SHP77 treated with DMSO at 0.1 percent for 48 hours (cell line): ENCODE results near the gene IGF1R.

Experiments
- DNase-seq: peaks from one replicate; lab custom pipeline; 2025; lab: John Stamatoyannopoulos, UW

Gene IGF1R

DNA sequence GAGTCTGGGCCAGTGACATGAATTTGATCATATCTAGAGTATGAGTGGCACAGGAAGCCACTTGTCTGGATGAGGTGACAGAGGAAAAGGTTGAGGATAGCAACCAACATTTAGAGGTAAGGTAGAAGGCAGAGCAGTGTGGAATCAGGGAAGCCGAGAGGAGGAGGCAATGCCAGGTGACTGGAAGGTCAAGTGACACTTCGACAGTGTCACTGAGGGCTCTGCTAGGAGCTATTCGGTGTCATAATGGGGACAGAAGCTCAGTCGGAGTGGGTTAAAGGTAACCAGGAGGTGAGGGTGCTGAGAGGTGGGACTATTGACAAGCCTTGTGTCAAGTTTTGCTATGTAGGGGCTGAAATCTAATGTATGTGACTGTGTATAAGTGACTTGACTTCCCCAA lies 56.7 kb downstream of the IGF1R start:
- no peak for DNase-seq

DNA sequence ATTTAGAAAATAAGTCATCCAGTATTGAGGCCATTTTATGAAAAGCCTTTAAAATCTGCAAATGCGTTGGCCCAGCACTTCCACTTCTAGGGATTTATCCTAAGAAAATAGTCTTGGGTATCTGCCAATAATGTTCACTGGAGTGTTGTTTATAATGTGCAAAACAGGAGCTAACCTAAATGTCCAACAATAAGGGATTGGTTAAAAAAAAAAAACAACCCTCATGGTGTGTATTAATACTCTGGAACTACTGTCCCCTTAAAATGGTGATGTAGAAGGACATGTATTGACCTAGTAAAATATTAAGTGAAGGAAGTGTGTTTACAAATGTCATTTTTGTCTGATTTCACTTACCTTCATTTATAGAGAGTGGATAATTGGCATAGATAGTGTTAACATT lies 58.0 kb downstream of the IGF1R start:
- no peak for DNase-seq

DNA sequence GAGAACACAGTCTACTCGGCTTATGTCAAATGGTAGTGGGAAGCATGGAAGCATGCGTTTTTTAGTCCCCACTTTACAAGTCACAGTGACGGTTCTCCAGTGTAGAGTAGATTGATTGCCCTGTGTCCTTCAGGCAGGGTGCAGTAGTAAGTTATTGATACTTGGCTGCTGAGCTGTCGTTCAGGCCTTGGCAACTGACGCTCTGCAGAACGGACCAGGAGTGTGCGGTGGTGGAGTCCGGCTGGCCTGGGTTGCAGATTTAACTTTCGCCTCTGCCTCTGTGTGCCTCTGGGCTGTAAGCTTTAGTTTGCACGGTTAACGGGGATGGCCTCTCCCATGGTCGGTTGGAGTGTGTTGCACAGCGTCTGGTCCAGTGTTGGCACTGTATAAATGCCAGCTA lies 58.6 kb downstream of the IGF1R start:
- DNase-seq, result no peak

DNA sequence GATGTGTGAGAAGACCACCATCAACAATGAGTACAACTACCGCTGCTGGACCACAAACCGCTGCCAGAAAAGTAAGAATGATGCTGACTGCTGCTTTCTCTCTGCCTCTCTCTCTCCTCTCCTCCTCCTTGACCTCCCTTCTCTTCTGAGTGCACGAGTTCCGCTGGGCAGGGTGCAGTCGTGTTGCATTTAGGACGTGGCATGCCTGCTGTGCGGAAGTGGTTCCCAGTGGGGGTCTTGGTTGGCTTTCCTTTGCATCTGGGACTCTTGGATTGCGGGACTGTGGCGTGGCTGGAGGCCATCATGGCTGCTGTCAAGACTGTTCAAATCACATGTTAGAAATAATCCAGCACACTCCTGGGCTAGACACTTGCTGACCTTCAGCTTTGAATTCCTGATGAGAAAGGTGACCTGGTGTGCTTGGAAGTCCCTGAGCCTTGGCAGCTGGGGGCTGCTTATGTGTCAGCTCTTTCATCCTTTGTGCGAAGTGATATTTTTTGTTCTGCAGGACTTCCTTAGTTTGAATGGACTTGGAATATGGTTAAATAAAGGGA lies 59.8 kb downstream of the IGF1R start:
- no peak for DNase-seq

DNA sequence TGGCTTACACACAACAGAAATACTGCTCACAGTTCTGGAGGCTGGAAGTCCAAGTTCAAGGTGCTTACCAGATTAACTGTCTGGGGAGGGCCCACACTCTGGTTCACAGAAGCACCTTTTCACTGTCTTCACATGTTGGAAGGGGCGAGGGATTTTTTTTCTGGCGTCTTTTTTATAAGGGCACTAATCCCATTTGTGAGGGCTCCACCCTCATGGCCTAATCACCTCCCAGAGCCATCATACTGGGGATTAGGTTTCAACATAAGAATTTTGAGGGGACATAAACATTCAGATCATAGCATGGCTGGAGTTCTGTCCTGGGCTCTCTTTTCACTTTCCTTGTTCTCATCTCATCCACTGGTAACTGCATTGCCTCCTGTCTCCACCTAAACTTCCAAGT lies 63.5 kb downstream of the IGF1R start:
- DNase-seq, result no peak

DNA sequence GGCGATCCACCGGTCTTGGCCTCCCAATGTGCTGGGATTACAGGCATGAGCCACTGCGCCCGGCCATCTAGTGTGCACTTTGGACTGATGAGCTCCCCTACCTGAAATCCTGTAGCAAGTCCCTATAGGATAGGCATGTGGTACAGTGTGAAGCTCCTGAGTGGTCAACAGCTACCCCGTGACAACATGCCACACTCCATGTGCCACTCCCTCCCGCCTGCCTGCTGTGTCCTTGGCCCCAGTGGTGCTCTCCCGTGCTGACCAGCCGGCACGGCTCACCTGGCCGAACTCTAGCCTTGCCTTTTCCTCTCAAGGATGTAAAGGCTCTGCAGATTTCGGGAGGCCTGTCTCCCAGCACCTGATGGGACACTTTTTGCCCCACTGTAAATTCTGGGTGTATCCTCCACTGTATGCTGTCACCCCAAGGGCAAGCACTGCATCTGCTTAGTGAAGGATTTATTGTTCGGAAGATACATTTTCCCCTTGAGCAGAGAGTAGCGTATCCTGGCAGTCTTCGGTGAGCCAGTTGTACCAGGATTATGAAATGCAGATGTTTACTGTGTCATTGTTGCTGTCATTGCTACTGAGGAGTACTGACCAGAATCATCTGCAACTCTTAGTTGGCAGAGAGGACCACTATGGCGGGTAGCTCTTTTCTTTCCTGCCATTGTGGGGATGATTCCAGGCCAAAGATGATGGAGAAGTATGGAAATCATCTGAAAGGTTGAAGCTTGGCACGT lies 64.7 kb downstream of the IGF1R start:
- DNase-seq, result no peak

DNA sequence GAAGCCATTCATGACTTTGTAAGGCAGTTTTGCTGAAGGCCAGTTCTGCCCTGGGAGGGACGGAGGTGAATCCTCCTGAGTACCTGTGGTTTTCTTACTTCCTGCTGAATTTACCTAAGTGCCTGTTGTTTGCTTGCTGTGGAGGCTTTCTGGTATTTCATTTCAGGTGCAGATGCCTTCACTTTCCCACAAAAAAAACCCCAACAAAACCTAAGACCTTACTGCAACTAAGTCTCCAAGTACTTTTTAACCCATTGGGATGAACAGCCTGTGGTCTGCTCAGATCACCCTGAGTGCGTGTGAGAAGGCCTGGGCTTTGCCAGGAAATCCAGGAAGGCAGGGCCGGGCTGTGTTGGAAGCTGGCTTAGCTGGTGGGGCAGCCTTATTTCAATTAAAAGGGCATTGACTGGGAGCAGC lies 65.3 kb downstream of the IGF1R start:
- DNase-seq, result no peak

DNA sequence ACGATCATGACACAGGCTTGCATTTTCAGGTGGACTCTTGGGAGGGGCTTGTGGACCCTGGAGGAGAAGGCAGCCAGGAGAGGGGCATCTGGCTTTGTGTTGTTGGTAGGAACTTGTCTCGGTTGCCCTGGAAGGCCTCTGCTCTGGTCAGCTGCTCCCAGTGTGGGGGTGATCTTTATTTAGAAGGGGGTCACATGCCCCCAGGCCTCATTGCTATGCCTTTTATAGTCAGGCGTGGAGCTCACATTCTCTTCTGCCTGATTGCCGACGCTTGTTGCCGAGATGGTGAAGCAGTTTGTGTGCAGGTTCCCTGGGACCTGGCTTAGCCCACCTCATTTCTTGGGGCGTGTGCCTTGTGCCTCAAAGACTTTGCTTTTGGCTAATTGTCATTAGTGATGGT lies 66.6 kb downstream of the IGF1R start:
- no peak for DNase-seq

DNA sequence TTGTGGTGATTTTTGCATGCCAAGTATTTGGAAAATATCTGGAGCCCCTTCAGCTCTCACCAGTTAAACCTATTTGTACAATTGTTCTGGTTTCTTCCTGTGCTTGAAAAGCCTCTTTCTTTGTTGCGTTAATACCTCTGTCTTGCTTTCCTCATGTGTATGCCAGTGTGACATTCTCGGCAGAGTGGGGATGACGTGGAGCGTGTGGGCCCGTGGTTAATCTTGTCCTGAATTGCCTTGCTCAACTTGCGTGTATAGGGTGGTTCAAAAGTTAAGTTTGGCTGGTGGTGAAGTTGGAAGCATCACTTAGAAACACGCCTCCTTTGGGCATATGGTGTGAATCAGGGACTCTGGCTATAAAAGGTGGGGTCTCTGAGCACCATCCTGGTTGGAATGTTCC lies 67.1 kb downstream of the IGF1R start:
- DNase-seq, result no peak

DNA sequence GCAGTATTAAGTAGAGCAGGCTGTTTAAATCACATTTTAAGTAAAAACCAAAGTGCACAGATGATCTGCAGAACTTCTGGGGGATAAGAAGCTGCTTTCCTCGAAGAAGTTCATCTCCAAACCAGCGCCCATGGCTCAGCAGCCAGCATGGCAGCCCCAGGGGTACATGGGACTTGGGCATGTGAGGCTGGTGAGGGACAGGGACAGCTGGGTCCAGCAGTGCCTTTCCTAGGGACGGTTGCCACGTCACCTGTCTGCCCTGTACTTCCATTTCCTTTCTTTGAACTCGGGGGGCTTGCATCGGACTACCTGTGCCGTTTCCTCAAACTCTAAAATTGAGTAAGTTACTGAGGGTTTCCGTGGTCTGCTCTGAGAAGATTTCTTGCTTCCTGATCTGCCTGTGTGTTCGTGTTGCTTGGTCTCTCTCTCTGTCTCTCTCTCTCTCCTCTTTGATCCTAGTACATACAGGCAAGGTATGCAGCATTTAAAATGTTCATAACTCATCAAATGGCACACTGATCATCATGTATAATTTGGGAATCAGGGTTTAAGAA lies 67.6 kb downstream of the IGF1R start:
- DNase-seq, result no peak

DNA sequence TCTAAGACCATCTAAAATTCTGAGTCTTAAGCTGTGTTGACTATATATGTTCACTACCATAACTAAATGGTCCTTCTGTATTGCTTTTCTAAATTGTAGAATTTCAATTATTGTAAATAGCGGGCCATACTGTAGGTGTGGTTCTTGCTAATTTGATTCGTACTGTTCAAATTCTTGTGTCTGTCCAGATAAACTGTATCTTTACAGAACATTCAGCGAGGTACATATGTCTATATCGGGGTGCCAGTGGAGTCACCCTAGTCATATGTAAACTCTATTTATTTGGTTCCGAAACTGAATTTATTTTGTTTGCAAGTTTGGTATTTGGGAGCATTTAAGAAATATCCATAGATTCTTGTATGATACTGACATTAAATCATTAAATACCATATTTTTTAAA lies 69.0 kb downstream of the IGF1R start:
- no peak for DNase-seq

DNA sequence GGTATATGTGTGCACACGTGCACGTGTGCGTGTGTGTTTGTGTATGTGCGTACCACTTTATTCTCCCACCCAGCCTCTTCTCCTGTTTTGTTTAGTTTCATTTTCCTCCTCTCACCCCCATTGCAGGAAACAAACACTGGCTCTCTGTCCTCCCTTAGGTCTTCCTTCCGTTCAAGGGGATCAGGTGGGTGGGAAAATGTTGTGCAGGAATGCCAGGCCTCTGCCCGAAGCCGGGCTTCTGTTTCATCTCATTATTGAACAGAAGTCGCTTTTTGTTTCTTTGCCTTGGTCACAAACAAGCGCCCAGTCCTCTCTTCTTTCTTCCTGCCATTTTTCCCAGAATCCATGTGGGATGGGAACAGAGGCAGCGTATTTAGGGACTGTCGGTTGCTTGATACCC lies 69.6 kb downstream of the IGF1R start:
- DNase-seq, result no peak

DNA sequence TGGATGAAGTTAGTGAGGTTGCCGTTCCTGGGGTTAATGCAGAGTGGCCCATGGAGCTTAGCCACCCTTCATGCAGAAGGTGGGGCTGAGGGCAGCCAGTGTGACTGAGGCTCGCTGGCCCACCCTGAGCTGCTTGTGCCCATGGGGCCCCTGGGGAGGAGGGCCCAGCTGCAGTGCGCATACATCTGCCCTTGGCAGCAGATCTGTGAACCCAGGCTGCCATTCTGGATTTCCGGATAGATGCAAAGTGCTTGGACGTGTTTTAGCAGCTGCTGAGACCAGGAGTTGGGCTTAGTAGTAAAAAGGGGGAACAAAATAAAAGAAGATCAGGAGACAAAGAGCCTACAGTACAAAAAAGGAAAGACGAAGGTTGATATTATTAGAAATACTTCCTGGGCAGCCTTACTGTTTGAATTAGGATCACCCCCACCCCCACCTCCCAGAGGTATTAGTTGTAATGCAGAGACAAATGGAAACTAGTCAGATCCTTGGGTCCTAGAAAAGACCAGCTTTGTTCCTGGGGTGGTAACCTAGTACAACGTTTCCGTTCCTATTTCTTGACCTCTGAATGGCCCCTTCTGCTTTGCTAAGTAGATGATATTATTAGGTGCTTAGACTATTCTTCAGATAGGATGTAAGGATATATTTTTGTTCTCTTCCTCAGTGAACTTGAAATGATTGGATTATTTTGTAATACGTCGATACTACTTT lies 70.2 kb downstream of the IGF1R start:
- DNase-seq, result no peak

DNA sequence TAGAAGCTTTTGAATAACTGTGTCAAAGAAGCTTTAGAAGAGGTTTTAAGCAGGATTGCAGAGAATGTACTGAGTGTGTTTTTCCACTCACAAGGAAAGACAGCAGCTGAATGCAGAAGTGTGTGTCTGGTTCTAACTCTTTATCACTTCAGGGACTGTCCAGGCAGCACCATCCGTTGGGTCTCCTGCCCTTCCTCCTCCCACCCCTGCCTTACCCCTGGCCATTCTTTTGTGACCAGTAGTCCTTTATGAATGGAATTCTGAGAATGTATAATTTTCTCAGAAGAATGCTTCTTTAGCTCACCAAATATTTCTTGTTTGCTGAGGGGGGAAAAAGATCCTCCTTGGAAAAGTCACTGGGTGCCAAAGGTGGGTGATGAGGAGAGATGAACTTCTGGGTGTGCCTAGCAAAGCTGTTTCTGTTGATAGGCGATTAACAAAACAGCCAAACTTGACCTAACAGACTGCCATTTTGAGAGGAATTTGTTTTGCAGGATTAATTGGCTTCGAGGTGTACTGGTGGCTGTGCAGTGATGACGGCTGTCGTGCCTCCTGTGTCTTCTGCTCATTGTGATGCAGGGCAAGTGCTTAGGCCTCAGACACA lies 70.9 kb downstream of the IGF1R start:
- DNase-seq, result no peak

DNA sequence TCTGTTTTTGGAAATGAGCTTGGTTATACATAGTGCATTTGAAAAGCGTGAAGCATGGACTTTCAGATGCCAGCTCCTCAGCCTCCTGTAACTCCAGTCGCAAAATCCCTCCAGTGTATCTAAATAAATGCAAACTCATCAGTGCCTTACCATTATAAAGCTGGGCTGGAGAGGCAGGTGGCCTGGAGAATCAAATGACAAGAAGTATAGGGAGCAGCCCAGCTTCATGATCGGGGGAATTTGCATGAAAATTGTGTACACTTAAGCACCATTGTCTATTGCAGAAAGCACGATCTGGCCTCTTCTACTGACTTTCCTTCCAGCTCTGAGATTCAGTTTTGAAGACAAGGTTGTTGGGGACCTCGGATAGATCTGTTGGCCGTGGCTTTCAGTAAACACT lies 71.7 kb downstream of the IGF1R start:
- no peak for DNase-seq

DNA sequence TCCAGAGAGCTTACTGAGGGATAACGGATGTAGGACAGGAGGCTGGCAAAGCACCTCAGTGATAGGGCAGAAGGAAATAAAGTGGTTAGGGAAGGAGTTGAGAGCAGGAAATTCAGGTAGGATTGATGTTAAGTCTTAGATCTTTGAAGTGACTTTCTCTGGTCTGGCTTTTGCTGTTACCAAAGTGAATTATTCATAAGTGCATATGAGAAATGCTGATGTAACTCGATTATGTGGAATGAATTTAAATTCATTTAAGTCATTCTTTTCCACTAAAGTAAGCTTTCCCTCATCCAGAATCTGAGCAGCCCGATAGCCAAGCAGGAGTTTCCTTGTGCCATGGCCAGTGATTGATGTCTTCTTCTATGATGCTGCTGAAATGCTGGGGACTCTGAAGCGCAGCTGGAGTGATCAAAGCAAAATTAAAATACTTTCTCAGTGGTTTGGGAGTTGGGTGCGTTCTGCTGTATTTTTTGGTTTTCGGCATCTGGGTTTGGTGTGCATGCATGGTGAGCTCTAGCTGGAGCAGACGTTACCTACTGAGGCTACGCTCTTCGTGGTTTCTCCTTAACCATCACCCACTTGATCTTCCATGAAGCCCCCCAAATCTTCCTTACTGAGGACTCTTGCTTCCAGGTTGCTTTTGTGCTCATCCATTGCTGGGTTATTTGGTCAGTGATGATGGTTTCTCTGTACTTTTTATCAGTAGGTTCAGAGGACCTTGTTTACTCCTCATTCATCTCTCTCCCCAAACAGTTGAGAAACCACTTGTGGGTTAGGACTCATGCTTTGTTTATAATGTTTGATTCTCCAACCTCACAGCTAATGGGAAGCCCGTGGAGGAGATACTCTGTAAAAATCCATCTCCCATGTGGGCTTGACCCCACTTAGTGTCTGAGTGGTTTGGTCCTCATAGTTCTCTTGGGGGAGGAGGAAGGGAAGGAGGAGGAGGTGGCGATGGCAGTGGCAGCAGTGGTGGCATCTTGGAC lies 72.5 kb downstream of the IGF1R start:
- no peak for DNase-seq

DNA sequence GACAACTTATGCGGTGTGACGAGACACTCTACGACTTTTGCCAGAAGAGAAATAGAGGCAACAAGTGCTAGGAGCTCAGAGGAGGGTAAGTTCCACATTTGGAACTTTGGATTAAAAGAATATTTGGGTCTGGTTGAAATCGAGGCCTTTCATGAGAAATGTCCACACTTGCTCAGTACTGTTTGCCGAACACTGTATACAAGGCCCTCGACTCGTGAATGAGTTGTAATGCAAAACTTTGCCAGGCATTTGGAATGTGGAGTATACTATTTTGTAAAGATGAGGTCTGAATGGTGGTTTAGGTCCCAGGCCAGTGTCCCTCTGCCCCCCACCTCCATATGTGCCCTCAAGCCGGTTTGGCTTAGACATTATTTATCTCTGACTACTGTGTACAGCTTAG lies 73.9 kb downstream of the IGF1R start:
- no peak for DNase-seq

DNA sequence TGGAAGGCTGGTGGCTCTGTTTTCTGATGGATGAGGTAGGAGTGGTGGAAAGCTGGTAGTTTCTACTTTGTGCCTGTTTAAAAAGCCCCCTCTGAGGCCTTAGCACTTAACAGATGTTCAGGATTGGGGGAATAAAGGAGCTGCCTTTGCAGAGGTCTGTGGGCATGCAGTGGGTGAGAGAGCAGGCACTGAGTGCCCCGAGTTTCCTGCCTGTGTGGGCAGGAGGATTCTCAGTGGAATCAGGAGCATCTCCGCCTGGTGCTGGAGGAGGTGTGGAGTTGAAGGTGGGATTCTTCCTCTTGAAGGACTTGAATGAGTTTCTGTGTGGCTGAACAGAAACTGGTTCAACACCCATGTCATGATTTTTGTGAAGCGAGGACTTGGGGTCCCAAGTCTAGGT lies 74.3 kb downstream of the IGF1R start:
- DNase-seq, result no peak

DNA sequence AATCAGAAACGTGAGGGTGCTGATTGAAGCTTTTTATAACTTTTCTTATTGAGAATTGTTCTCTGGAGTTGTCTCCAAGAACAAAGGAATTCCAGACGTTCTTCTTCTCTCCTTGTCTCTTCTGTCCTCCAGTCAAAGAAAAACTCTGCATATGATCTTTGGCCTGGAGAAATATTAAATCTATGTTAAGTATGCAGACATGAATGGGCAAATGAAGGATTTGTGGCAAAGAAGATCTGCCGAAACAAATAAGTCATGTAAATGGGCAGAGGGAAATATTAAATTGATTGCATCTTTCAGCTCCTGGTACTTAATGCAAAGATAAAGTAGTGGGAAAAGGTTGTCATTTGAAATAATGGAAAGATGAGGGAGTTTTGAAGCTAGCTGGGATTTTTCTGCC lies 74.9 kb downstream of the IGF1R start:
- no peak for DNase-seq

DNA sequence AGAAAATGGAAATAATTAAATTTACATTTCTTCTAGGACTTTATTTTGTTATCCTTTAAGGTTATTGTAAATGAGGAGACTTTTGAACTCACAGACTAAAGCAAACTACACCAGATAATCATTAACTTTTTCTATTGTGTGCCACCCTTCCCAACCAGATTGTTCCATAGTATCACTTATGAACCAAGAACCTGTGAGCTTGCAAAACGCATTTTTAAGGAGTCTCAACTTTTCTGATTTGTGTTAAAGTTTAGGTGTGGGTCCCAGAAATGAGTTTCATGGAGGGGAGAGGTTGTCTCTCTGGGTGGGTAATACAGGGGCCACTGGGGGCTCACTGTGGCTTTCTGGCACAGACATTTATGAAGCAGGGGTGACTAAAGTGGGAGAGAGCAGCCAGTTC lies 75.7 kb downstream of the IGF1R start:
- no peak for DNase-seq

DNA sequence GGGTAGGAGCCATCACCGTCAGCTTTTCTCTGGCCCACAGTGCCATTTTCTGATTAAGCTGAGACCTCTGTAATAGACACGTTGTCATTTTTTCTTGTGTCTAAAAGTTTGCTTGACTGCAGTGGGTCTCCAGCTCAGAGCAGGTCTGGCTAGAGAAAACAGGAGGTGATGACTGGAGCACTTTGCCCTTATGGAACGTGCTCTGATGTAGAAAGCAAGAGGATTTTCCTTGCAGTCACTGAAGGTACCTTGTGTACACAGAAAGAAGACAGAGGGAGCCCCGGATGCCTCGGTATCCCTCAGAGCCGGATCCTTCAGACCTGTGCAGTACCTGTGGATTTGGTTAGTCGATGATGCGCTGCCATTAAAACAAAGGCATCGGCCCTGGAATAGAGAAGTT lies 76.2 kb downstream of the IGF1R start:
- DNase-seq, result no peak

DNA sequence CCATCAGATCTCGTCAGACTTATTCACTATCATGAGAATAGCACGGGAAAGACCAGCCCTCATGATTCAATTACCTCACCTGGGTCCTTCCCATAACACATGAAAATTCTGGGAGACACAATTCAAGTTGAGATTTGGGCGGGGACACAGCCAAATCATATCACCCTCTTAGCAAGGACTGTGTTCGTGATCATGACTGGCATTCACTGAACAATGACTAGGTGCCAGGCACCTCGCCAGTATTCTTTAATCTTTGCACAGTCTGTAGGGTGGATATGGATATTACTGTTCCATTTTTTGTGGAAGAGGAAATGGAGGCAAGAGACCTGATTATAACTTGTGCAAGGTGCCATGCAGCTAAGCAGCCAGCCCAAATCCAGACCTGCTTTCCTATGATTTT lies 77.5 kb downstream of the IGF1R start:
- no peak for DNase-seq
